22Rv1 (cell line): Measurements from ENCODE around the gene BICRAL.
"Not testable (repeated sequence)": the region's sequence is repeated elsewhere in the genome, so short reads cannot be mapped to it uniquely, and the experiment has no call there.

Experiments
- H3K27ac ChIP-seq: fragments of 450-650 bp; 2 replicates; pipeline ENCODE4 v1.5.1; 2017
- CTCF ChIP-seq: fragments of 450-650 bp; IDR thresholded peaks from 2 replicates; pipeline ENCODE4 v1.5.1; 2017; ENCODE audit warnings: mild to moderate bottlenecking
- ZFX ChIP-seq: fragments of 450-650 bp; IDR thresholded peaks from 2 replicates; pipeline ENCODE4 v1.6.1; 2017; ENCODE audit warnings: antibody characterized with exemption, borderline replicate concordance

BICRAL gene

DNA sequence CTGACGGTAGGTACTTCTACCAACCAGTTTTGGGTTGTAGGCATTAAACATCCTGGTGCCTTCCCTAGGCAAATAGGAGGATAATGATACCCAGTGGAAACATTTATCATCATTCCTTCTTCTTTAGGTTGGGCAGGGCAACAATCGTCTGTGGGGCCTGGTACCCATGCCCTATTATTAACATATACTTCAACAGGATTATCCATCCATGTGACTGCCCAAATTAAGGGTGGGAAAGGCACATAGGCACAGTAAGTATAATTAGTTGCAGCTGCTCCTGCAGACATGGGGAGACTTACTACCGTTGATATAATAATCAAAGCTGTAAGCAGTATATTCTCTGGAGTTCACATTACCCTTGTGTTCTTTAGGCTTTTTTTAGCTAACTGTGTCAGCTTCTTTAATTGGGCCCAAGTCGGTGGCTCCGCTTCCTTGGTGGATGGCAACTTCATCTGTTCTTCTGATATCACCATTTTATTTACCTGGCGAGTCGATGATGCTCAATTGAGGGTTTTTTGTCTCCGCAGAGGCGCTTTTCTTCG, 114.4 kb downstream of the BICRAL start:
- no peak overlapping the region for H3K27ac ChIP-seq
- TF ChIP-seq CTCF (no peak), ZFX (no peak)

DNA sequence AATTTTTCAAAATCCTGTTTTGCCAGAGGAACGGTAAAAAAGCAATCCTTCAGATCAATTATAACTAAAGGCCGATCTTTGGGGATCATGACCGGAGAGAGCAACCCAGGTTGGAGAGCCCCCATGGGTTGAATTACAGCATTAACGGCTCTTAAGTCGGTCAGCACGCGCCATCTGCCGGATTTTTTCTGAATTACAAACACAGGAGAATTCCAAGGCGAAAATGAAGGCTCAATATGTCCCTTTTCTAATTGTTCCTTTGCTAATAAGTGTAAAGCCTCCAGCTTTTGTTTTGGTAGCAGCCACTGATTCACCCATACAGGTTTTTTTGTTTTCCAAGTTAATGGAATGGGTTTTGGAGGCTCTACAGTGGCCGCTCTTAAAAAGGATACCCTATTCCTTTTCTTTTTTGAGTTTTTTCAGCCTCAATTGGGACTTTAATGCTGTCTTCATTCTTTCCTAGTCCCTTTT, 117.1 kb downstream of the BICRAL start:
- TF ChIP-seq CTCF, result peak; percentile 78
- no peak for TF ChIP-seq ZFX
- H3K27ac ChIP-seq, result no peak overlapping the region

- H3K27ac ChIP-seq, result no peak overlapping the region
- TF ChIP-seq CTCF (no peak), ZFX (no peak)
Measured at GRCh38 chr6:42899871-42900270, 118.0 kb downstream of the BICRAL start.

DNA sequence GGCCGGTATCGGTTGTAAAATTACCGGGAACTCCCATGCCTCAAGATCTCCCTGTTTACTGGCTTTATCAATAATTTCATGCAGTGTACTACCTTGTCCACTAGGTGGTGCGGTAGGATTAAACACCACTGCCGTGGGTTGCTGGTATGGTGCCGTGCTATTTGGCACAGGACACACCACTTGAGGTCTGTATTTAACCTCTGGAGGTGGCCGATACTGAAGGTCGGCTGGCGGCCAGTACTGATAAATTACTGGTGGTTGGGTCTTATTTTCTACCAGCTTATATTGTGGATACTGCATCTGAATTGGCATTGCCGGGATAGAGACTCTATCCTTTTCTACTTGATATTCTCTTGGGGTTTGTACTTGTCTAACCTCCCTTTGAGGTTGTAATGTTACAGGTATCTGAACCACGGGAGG, 119.7 kb downstream of the BICRAL start:
- no peak overlapping the region for H3K27ac ChIP-seq

DNA sequence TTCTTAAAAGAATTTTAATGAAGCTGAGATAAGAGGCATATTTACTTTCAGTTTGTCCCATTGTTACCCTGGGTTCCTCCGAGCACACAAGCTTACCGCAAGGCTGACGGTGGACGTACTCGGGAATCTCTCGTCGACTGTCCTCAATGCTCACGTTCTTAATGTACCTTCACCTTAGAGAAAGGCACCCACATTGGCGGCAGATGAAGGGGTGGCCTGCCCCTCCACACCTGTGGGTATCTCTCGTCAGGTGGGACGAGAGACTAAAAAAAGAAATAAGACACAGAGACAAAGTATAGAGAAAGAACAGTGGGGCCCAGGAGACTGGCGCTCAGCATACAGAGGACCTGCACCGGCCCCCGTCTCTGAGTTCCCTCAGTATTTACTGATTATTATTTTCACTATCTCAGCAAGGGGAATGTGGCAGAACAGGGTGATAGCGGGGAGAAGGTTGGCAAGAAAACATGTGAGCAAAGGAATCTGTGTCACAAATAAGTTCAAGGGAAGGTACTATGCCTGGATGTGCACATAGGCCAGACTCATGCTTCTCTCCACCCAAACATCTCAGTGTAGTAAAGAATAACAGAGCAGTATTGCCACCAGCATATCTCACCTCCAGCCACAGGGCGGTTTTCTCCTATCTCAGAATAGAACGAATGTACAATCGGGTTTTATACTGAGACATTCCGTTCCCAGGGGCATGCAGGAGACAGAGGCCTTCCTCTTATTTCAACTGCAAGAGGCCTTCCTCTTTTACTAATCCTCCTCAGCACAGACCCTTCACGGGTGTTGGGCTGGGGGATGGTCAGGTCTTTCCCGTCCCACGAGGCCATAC, 120.8 kb downstream of the BICRAL start:
- not testable (repeated sequence) for H3K27ac ChIP-seq

More for the DNA sequence above, 119.7 kb downstream of the BICRAL start:
- TF ChIP-seq CTCF (peak; percentile 87), ZFX (no peak)

DNA sequence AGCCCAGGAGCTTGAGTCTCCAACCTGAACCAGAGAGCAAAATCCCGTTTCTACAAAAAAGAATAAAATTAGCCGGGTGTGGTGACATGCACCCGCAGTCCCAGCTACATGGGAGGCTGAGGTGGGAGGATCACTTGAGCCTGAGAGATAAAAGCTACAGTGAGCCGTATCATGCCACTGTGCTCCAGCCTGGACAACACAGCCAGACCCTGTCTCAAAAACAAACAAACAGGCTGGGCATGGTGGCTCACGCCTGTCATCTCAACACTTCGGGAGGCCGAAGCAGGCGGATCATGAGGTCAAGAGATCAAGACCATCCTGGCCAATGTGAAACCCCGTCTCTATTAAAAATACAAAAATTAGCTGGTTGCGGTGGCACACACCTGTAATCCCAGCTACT, 122.6 kb downstream of the BICRAL start:
- TF ChIP-seq ZFX (no peak), CTCF (no peak)
- no peak overlapping the region for H3K27ac ChIP-seq

GRCh38 chr6:42907336-42907735, 125.5 kb downstream of the BICRAL start:
- no peak overlapping the region for H3K27ac ChIP-seq
- TF ChIP-seq CTCF (no peak), ZFX (no peak)

DNA sequence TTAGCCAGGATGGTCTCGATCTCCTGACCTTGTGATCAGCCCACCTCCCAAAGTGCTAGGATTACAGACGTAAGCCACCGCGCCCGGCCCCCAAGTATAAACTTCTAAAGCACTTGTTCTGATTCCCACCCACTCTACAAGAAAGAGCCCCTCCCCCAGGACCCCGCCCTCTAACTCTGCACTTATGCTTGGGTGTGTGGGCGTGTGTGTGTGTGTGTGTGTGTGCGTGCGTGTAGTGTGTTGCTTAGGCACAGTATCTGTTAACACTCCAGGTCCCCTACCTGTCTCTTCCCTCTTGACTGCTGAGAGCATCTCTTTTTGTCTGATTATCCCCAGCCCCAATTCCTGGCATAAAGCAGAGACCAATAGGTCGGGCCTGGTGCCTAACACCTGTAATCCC, 128.0 kb downstream of the BICRAL start:
- no peak for TF ChIP-seq ZFX
- TF ChIP-seq CTCF, result no peak
- no peak overlapping the region for H3K27ac ChIP-seq
